ENCODE results near the gene NSUN4.

Gene NSUN4

GRCh38 chr1:46408356-46409062, 67.9 kb downstream of the NSUN4 start:
- DNase-seq: no peak

DNA sequence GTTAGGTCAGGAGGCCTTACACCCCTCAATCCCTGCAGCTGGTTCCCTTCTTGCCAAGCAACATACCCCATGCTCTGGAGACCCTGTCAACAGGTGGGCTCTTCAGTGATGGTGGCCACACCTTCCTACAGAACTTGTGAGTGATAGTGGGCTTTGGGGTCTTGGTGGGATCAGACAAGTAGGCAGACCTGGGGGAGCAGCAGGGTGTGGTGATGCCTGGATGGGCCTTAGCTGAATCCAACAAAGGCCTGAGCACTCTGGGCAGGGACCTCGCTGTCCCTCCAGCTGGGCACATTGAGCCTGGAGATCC, 68.4 kb downstream of the NSUN4 start:
- no peak for DNase-seq

DNA sequence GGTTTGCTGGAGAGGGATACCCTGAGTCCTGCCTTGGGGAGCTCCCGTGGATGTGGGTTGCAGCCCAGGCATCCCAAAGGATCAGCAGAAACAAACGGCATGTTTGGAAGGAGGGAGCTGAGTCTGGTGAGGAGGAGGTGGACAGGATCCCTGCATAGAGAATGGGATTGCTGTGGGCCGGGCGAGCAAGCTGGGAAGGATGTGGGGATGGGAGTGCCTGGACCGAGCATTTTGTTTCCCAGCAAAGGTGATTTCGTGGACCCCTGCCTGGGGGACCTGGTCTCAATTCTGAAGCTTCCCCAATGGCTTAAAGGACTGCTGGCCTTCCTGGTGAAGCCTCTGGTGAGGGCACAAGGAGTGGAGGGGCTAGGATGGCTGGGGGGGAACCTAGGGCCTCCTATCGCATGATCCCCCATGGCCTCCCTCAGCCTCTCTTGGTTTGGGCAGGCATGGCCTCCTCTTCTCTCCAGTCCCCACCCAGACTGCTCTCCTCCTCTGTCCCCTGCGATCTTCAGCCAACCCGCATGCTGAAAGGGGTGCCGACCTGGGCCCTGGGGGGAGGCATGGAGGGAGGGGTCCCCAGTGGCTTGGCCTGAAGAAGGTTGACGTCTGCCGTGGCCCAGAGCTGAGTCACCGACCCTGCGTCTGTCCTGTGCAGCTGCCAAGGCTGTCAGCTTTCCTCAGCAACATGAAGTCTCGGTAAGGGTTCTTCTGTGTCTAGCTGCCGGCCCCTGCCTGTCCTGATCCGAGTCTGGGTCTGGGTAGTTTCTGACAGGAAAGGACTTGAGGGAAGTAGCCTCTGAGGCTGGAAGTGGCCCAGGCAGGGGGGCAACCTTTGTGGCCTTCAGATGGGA, 69.8 kb downstream of the NSUN4 start:
- no peak for DNase-seq

DNA sequence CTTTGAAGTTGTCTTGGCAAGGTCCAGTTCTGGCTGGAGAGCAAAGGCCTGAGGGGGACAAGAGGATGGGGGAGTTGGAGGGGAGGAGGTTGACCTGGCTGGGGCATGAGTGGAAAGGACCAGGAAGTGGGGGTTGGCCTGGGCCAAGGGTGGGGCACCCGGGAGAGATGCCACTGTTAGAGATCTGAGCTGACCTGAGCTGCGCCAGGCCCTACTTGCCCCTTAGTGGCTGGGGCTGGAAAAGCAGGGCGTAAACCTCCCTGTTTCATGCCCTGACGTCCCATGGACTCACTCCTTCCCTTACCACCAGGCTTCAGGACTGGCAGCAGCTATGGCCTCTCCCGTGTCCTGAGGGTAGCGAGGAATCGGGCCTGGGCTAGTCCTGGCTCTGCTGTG, 70.4 kb downstream of the NSUN4 start:
- DNase-seq: no peak
